Skeletal muscle satellite cell (primary cell): ENCODE data around the gene C5orf15.

Experiments
- H3K27me3 ChIP-seq: 2 replicates; pipeline ENCODE4 v1.7.0; 2013; ENCODE audit warnings: low read length; ENCODE audit not compliant: control insufficient read depth, insufficient read depth
- H3K36me3 ChIP-seq: 2 replicates; pipeline ENCODE4 v1.7.0; 2013; ENCODE audit warnings: mild to moderate bottlenecking, control low read depth, low read length; ENCODE audit not compliant: insufficient read depth
- H3K4me1 ChIP-seq: 2 replicates; pipeline ENCODE4 v1.7.0; 2013; ENCODE audit warnings: low read length; ENCODE audit not compliant: control insufficient read depth, insufficient read depth
- H3K4me2 ChIP-seq: 2 replicates; pipeline ENCODE4 v1.7.0; 2013; ENCODE audit warnings: mild to moderate bottlenecking, low read length
- H3K4me3 ChIP-seq: 2 replicates; pipeline ENCODE4 v1.7.0; 2013; ENCODE audit warnings: low read length
- H3K9ac ChIP-seq: 2 replicates; pipeline ENCODE4 v1.7.0; 2013; ENCODE audit warnings: mild to moderate bottlenecking, low read depth, low read length, moderate library complexity
- H3K9me3 ChIP-seq: replicated peaks from 2 replicates; pipeline ENCODE4 v1.7.0; 2013; ENCODE audit warnings: mild to moderate bottlenecking, control low read depth, low read length

The C5orf15 gene

GRCh38 chr5:134000696-134001453 is 32.5 kb upstream of the C5orf15 start:
- Histone ChIP-seq H3K4me1 (peaks cover 48% of the 10 kb centered on the region), H3K4me3 (no peak overlapping the region), H3K27me3 (no peaks in the 10 kb centered on the region)

GRCh38 chr5:134000091-134000511 is 31.7 kb upstream of the C5orf15 start:
- Histone ChIP-seq H3K4me3 (no peak overlapping the region), H3K9me3 (no peaks in the 10 kb centered on the region), H3K4me2 (peak overlapping the region; percentile 38), H3K36me3 (peaks cover 14% of the 10 kb centered on the region), H3K9ac (no peak overlapping the region), H3K27me3 (no peaks in the 10 kb centered on the region), H3K4me1 (peaks cover 51% of the 10 kb centered on the region)

More at GRCh38 chr5:134000696-134001453, 32.5 kb upstream of the C5orf15 start:
- Histone ChIP-seq H3K36me3 (peaks cover 14% of the 10 kb centered on the region), H3K9me3 (no peaks in the 10 kb centered on the region), H3K9ac (no peak overlapping the region), H3K4me2 (peak overlapping the region; percentile 38)

GRCh38 chr5:133998807-133999206 is 30.4 kb upstream of the C5orf15 start:
- no peak overlapping the region for H3K4me3 ChIP-seq
- H3K9me3 ChIP-seq, result no peaks in the 10 kb centered on the region
- H3K36me3 ChIP-seq, result peaks cover 14% of the 10 kb centered on the region
- H3K4me2 ChIP-seq, result no peak overlapping the region
- H3K27me3 ChIP-seq, result no peaks in the 10 kb centered on the region
- H3K4me1 ChIP-seq, result peaks cover 63% of the 10 kb centered on the region
- no peak overlapping the region for H3K9ac ChIP-seq

GRCh38 chr5:133998042-133998441 is 29.6 kb upstream of the C5orf15 start:
- Histone ChIP-seq H3K9me3 (no peaks in the 10 kb centered on the region), H3K36me3 (peaks cover 14% of the 10 kb centered on the region), H3K27me3 (no peaks in the 10 kb centered on the region), H3K4me1 (peaks cover 68% of the 10 kb centered on the region), H3K9ac (no peak overlapping the region), H3K4me2 (no peak overlapping the region), H3K4me3 (no peak overlapping the region)

- H3K36me3 ChIP-seq, result peaks cover 8% of the 10 kb centered on the region
- H3K9ac ChIP-seq, result no peak overlapping the region
- H3K4me2 ChIP-seq, result no peak overlapping the region
- H3K27me3 ChIP-seq, result no peaks in the 10 kb centered on the region
- H3K4me1 ChIP-seq, result peaks cover 64% of the 10 kb centered on the region
- no peak overlapping the region for H3K4me3 ChIP-seq
- no peaks in the 10 kb centered on the region for H3K9me3 ChIP-seq
Measured at GRCh38 chr5:133996683-133997252, 28.3 kb upstream of the C5orf15 start.

GRCh38 chr5:133995883-133996563 is 27.6 kb upstream of the C5orf15 start:
- H3K9ac ChIP-seq, result no peak overlapping the region

GRCh38 chr5:133995341-133995740 is 26.9 kb upstream of the C5orf15 start:
- Histone ChIP-seq H3K36me3 (peaks cover 14% of the 10 kb centered on the region), H3K4me1 (peaks cover 60% of the 10 kb centered on the region)

More at GRCh38 chr5:133995883-133996563, 27.6 kb upstream of the C5orf15 start:
- Histone ChIP-seq H3K4me1 (peaks cover 63% of the 10 kb centered on the region), H3K4me3 (no peak overlapping the region), H3K36me3 (peaks cover 10% of the 10 kb centered on the region), H3K4me2 (peak overlapping the region; percentile 52), H3K9me3 (no peaks in the 10 kb centered on the region), H3K27me3 (no peaks in the 10 kb centered on the region)

GRCh38 chr5:133994990-133995333 is 26.5 kb upstream of the C5orf15 start:
- Histone ChIP-seq H3K36me3 (peaks cover 18% of the 10 kb centered on the region), H3K9ac (no peak overlapping the region), H3K4me1 (peaks cover 56% of the 10 kb centered on the region), H3K27me3 (no peaks in the 10 kb centered on the region), H3K9me3 (no peaks in the 10 kb centered on the region), H3K4me2 (peak overlapping the region; percentile 52), H3K4me3 (no peak overlapping the region)

More at GRCh38 chr5:133995341-133995740, 26.9 kb upstream of the C5orf15 start:
- Histone ChIP-seq H3K9me3 (no peaks in the 10 kb centered on the region), H3K9ac (no peak overlapping the region), H3K4me2 (peak overlapping the region; percentile 52), H3K4me3 (no peak overlapping the region), H3K27me3 (no peaks in the 10 kb centered on the region)

- H3K9me3 ChIP-seq, result no peaks in the 10 kb centered on the region
- H3K36me3 ChIP-seq, result peaks cover 20% of the 10 kb centered on the region
- H3K4me1 ChIP-seq, result peaks cover 51% of the 10 kb centered on the region
- no peaks in the 10 kb centered on the region for H3K27me3 ChIP-seq
- H3K9ac ChIP-seq, result no peak overlapping the region
- no peak overlapping the region for H3K4me3 ChIP-seq
- H3K4me2 ChIP-seq, result peak overlapping the region; percentile 52
Measured at GRCh38 chr5:133994297-133994989, 26.0 kb upstream of the C5orf15 start.

- Histone ChIP-seq H3K9me3 (no peaks in the 10 kb centered on the region), H3K36me3 (peaks cover 28% of the 10 kb centered on the region), H3K4me2 (peak overlapping the region; percentile 53), H3K4me3 (no peak overlapping the region), H3K27me3 (no peaks in the 10 kb centered on the region), H3K4me1 (peaks cover 48% of the 10 kb centered on the region), H3K9ac (no peak overlapping the region)
Measured at GRCh38 chr5:133993185-133993936, 24.9 kb upstream of the C5orf15 start.
